HG03039 (cell line): ENCODE measurements around the gene TXNRD3.

Source experiments
- ATAC-seq: cut with Tn5 transposase; IDR thresholded peaks from one replicate; pipeline ENCODE4 v1.9.1; 2021; ENCODE audit warnings: mild to moderate bottlenecking, moderate library complexity; ENCODE audit not compliant: unreplicated experiment

Gene TXNRD3

DNA sequence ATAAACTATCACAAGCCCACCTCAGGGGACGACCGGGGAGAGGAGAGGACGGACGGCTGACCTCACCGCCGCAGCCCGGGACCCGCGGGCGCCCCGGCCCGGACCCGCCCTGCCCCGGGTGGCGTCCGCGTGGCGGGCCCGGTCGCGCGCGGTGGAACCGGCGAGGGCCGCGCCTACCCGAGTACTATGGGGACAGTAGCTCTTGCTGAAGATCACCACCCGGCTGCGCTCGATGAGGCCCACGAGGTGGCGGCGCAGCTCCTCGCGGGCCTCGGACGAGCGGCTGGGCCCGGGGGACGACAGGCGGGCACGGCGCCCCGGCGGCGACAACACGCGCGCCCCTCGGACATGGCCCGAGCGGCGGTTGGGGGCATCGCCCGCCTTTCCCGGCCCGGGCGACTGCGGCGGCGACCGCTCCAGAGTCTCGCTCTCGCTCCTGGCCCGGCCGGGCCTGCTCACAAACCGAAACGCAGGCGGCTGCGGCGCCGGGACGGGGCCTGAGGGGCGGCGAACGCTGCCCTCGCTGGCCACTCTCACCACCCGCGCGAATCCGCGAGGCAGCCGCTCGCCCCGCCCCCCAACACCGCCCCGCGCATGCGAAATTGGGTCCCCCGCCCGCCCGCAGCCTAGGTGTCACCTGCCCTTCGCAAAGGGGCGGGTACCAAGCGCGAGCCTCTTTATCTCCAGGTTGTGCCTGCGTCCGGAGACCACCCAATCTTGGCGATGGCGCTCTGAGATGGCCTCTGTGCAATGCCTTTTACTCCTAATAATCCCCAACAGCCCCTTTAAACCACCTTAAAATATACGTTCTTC, at the start of gene TXNRD3:
TSS of gene TXNRD3 (minus strand) at position 554 of the 813 bp plus-strand sequence.
- no peak for ATAC-seq

DNA sequence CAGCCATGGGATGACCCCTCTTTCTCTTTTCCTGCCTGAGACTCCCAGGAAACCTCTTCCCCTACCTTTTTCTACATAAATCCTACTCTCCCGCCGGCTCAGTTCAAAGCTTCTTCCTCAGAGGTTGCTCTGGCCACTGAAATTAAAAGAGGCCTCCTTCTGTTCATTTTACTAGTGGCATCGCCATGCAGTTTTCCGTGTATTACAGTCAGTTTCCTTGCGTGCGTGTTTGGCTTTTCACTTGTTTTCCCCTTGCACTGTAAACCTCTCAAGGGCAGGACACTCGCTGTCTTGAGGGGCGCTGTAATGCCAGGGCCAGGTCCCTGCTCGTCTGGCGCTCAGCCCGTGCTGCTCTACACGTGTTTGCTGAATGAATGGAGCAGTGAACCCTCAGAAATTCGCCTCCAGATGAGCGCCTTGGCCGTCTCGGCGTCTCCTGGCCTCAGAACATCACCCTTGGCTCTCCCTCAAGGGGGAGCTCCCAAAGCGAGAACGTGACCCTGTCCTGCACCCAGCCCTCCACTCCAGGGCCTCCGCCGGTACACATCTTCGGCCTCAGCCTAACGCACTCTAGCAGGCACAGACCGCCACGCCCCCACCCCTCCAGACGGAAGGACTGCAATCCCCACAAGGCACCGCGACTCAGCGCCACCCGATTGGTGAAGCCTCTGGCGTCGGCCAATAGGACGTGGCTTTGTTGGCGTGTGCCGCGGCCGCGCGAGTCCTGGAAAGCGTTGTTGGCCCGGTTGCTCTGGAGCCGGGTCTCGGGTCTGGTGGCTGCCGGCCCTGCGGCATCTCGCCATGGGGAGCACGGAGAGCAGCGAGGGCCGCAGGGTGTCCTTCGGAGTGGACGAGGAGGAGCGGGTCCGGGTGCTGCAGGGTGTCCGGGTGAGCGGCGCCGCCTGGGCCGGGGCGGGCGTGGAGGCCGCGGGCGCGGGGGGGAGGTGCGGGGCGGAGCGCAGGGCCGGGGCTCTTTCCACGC, 48.9 kb upstream of the TXNRD3 start, which contains the start of gene CHCHD6:
TSS of gene CHCHD6 (plus strand) at position 729 of the 982 bp plus-strand sequence. CDS start at position 802, 73 bp downstream.
- peak; percentile 96 for ATAC-seq

DNA sequence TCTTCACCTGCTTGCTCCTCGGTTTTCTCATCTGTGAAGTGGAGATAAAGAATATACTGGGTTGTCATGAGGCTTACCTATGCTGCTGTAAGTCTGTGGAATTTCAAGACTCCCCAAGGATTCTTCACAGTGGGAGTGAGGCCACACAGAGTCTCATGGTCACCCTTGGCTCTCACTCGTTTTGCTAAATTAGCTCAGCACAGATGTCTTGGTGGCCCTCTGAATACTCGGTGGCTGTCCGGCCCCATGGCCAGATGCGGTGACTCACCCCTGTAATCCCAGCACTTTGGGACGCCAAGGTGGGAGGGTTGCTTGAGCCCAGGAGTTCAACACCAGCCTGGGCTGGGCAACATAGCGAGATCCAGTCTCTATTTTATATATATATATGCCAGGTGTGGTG, 44.1 kb upstream of the TXNRD3 start:
- ATAC-seq = no peak

DNA sequence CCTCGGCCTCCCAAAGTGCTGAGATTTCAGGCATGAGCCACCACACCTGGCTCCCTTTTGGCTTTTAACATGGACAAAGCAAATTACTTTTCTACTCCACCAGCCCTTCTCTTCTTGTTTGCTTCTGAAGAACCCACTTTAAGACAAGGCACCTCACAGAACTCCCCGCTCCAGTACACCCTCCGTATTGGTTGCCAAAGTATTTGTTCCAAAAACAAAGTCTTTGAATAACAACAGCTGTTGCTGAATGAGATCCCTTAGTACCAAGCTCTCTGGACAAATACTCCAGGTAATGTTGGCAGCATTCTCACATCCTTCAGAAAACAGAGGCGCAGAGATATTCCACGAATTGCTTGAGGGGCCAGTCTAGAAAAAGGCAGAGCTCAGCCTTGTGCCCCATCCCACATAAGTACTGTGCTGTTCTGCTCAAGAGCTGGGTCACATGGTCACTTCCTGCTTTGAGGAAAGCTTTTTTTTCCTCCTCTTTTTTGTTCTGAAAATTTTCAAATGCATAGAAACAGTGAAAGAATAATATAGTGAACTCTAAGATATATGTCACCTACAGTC, 41.9 kb upstream of the TXNRD3 start:
- no peak for ATAC-seq

DNA sequence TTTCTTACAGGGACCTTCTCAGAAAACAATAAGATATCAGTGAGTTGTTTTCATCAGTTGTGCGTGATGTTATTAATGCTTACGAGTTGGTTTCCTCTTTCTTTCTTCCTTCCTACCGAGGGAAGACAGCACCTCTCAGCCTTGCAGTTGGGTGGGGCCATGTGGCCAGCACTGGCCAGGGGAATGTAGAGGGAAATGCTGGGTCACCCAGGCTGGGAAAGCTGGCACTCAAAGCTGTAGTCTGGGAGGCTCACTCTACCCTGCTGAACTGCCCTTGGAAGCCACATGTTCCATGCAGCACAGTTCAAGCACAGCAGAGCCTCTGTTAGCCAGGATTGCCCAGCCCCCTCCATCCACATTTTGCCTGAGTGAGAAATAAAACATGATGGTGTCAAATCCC, 39.0 kb upstream of the TXNRD3 start:
- ATAC-seq = no peak

DNA sequence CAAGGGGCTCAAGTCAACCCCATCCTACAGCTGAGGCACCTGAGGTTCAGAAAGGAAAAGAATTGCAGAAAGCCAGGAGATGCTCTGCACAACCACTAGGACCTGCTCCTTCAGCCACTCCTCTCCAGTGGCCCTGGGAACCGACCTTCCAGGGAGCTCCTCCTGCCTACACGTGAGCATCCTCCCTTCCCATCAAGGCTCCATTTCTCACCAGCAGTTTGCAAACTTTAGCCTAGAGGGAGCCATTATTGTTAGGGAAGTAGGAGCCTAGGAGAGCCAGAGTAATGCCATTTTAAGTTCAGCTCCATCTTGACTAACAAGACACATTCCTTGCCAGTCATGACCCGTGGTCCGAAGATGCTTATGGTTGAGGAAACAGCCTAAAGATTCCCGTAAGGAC, 37.9 kb upstream of the TXNRD3 start:
- ATAC-seq = no peak

DNA sequence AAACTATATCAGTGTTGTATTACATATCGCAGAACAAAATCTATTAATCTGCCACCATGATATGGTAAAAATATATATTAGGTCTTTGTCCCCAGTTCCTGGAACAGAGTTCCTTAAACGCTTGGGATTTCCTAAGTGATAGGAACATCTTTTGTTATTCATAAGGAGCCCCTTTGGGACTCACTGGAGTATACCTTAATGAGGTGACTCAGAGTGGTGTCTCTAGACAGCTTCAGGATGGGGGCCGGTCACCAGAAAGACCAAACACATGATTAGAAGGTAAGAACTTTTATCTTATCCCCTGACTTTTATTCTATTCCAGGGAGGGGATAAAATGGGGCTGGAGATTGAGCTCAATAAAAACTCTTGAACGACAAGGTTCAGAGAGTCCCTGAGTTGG, 36.8 kb upstream of the TXNRD3 start:
- ATAC-seq = no peak

DNA sequence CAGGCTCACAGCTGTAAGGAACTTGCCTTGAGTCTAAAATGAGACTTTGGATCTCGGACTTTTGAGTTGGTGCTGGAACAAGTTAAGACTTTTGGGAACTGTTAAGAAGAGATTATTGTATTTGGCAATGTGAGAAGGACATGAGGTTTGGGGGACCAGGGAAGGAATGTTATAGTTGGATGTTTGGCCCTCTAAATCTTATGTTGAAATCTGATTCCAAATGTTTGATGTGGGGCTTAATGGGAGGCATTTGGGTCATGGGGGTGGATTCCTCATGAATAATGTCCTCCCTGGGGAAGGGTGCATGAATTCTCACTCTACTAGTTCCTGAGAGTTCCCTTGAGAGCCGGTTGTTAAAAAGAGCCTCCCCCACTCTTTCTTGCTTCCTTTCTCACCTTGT, 30.6 kb upstream of the TXNRD3 start:
- no peak for ATAC-seq

DNA sequence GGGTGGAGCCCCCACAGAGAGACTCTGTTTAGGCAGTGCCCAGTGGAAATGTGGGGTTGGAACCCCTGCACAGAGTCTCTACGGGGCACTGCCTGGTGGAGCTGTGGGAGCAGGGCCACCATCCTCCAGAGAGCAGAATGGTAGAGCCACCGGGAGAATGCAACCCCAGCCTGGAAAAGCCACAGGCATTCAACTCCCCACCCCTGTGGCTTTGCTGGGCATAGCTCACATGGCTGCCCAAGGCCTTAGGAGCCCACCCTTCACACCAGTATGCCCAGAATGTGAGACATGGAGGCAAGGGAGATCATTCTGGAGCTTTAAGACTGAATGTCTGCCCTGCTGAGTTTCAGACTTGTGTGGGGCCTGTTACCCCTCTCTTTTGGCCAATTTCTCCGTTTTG, 30.1 kb upstream of the TXNRD3 start:
- ATAC-seq = no peak

DNA sequence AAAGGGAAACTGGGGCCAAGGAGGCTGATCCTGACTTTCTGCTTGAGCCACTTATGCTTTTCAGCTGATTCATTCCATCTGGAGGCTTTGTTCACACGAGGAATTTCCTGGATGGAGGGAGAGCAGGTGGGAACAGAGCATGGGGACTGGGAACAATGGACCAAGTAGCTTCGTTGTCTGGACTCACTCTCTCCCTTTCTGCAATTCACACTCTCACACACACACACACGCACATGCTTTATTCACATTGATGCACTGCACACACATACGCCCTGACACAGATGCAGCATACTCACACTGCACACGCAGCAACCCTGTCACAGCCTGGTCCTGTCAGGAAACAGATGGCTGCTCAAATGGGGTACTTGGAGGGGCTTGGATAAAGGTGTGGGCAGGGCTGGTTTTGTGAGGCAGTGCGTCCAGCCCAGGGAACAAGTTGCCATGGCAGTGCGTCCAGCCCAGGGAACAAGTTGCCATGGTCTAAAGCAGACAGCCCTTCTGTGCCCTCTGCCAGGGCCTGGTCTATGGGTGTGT, 29.4 kb upstream of the TXNRD3 start:
- no peak for ATAC-seq

DNA sequence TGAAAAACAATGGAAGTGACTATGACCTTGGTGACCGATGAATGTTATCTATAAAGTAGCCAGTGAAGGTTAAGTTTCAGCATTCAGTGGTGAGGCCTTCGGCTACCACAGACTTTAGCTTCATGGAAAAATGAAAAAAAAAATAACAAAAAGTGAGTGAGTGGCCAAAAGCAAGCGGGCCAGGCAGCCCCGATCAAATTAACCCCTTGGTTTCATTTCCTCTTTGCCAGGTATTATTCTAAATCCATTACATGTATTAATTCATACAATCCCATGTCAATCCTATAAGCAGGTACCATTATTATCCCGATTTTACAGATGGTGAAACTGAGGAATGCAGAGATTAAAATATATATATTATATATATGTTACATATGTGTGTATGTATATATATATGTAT, 28.1 kb upstream of the TXNRD3 start:
- ATAC-seq = no peak

DNA sequence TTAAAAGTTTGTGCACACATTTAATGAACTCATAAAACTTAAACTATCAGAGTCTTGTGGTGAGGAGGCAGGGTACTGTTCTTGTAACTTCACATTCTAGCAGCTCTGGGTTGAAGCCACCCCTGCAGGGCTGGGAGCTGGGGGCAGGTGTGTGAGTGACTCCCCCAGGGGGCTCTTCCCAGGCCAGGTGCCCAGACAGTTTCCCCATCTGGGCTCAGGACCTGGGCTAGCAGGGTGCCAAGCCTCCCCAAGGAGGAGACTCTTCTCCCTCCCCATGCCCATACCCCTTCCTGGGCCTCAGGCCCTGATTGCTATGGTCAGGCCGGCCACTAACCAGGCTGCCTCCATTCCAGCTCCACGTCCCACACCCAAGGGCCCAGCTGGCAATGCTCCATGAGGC, 27.1 kb upstream of the TXNRD3 start:
- ATAC-seq = no peak

DNA sequence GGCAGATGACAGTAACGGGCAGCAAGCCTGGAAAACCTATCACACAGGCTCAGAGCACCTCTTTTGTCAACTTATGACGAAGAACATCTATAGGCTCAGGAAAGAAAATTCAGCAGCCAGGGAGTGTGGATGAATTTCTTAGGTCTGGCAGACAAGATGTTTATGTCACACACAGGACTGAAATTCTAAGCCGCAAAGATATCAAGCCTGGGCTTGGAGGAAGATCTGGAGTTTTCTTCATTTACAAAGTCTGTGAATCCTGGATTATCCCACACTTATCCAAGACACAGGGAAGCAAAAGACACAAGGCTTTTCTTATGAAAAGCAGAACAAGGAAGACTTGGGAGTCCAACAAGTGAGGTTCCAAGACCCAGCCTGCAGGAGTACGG, 25.7 kb upstream of the TXNRD3 start:
- no peak for ATAC-seq

DNA sequence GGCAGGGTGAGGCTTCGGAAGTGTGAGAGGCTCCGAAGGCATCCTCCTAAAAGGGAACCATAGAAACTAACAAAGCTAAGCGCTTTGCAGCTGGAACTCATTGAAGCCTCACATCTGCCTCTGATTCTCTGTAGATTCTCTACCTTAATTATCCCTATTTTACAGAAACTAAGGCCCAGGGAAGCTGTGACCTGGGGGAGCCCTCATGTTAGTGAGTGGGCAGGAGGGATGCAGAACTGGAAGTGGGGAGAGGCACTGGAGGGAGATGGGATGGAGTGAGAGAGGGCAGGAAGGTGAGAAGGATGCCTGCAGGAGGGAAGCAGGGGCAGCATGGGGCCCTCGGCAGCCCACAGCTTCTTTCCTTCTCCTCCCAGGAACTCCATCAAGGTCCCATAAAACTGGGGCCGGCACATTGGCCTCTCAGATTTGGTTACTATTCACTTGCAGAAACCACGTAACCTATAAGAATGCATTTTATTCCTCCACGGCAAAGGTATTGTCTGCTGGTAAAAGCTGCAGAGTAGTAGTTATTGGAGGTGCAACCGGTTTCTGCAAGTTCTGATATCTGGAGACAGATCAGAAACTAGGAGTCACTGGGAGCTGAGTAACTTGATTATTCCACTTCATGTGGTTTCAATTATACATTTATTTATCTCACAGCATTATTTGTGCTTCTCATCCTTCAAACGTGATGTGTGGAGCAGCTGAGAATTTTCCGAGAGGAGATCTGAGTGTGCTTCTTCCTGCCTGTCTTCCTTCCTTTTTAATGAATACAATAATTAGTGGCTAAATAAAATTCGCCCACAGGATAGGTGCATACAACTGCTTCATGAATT, 25.1 kb upstream of the TXNRD3 start:
- no peak for ATAC-seq

DNA sequence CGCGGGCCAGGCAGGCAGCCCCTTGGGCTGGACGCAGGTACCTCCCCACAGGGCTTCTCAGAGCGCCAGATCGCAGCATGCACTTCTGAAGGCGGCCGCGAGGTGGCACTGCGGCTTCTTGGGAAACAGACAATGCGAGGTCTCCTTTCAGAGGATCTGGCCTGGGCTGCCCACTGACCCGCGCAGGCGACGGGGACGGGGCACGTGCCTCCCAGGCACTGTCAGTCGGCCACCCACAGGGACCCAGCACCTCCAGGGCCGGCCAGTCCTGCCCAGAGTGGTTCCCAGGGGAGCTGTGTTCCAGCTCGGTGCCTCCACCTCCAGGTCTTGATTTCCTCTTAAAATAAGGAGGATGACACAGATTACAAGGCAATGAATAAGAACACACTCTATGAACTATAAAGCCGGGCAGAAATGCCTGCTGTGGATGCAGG, 24.4 kb upstream of the TXNRD3 start:
- ATAC-seq = no peak

DNA sequence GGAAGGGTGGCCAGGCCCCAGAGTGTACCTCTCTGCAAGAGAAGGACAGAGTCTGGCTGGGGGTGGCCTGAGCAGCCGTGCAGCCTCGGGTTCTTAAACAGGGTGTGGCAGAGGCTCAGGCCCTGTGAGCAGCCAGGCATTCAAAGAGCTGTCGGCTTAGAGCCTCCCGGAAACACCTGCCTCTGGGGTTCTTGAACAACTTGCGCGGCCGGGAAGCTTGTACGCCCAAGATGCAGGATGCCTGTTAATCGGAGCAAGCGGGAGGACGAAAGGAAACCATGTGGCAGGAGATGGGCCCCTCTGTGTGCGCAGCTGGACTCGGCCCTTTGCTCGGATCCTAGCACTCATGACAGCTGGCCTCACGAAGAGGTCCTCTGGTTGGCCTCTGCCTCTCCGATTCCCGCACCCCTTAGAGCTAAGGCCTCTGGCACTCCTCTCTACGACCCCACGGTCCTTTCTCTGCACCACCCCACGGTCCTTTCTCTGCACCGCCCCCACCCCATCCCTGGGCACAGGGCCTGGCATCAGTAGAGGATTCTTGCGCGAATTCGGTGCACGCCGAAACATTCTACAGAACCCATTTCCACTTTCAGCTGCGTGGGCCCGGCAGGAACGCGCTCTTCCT, 23.9 kb upstream of the TXNRD3 start:
- no peak for ATAC-seq

DNA sequence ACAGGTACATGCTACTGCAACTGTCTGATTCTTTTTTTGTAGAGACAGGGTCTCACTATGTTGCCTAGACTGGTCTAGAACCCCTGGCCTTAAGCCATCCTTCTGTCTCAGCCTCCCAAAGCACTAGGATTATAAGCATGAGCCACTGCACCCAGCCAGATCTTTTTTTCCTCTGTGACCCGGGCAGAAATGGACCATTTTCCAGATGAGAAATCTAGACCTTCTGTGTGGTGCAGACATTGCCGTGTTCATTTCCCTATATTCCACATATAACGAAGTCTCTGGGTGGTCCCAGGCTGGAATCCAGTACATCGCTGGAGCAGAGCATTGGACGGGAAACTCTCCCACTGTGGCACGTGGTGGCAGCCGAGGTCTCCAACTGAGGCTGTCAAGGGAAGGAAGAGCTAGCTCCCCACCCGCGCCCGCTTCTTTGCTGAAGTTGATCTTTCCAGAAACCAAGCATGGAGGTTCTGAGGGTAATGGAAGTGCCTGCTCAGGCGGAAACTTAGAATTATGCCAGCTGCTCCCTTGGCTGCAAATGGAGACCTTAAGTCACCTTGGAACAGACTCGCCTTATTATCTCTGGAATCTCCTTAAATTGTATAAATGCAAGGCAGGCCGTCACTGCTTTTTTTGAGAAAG, 23.1 kb upstream of the TXNRD3 start:
- ATAC-seq = no peak

DNA sequence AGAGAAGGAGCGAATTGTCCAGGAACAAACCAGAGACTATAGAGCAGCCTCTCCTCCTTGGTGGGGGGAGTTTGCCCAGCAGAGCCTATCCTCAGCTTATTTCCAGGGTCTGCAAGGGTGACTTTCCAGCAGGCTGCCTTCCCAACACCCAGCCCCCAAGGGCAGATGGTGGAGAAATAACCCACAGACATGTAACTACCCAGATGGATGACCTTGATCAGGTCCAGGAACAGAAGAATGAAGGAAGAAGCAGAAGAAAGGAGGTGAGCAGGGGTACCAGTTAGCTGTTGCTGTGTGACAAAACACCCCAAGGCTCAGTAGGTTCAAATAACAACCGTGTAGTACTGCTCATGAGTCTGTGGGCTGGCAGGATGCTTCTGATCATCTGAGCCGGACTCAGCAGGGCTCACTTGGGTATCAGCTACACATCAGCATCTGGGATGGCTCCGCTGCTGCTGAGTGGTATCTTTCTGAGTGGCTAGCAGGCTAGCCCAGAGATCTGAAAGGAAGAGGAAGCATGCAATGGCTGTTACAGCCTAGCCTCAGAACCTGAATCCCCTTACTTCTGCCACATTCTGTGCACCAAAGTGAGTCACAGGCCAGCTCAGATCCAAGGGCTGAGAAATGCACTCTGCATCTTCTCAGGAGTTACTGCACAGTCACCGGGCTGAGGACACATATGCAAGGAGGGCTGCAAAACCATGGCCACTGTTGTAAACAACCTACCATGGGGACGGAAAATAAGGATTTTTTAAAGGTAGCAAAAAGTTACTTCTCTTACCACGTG, 22.2 kb upstream of the TXNRD3 start:
- no peak for ATAC-seq

DNA sequence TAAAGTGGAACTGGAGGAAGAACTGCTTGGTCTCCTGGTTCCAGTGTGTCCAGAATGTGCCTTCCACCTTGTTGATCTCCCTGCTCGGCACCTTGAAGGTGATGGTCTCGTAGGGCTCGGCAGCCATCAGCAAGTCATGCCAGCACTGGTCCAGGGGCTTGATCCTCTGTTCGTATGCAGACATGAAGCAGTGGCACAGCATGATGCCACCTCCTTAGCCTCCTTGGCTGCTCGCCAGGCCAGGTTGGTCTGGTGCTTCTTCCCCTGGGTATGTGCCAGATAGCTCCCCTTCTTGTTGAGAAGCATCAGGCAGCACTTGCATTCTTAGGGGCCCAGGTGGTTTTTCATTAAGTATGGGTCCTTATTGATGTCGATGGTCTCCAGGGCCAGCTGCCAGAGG, 17.8 kb upstream of the TXNRD3 start:
- ATAC-seq = no peak
